Ovary (tissue), 3 donors: ENCODE data around the gene ATAD3B.

Experiments used
- CTCF ChIP-seq, 3 donors: fragments of 450-650 bp in 2 of 3; fragments of 200-600 bp in 1 of 3; IDR thresholded peaks; one replicate each; pipeline versions ENCODE4 v1.5.1 to v1.8.0; 2016 to 2022; ENCODE audit warnings: antibody characterized with exemption in 3 of 3, mild to moderate bottlenecking in 1 of 3
- POLR2A ChIP-seq: fragments of 450-650 bp; IDR thresholded peaks from one replicate; pipeline ENCODE4 v1.6.1; 2017; ENCODE audit warnings: antibody characterized with exemption, mild to moderate bottlenecking, moderate library complexity
- donor health status: DM: no; HTN: no; CAD: no.

- TF ChIP-seq CTCF (IDR thresholded peaks at IDR 0.05) (no peak), POLR2A (no peak)
Observed at GRCh38 chr1:1437904-1438376, 33.6 kb upstream of the ATAD3B start.
